ENCODE results near the gene HNF1B.
"Not testable (repeated sequence)": the region's sequence is repeated elsewhere in the genome, so short reads cannot be mapped to it uniquely, and the experiment has no call there.

HNF1B gene

DNA sequence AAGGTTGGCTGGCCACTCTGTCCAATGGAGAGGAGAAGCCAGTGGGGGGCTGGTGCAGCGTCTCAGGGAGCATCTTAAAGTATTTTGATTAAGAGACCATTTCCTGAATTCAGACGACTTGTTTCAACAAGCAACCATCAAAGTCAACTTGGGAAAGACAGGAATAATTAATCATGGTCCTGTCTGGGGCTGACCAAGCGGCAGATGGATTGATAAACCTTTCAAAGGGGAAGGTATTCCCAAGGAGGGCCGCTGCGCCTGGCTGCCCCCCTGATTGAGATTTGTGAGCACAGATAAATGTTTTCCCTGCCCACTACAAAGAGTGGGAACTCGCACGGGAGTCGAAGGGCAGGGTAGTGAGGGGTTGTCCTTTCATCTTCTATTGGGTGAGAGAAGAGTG is 47.5 kb downstream of the HNF1B start:
- FAIRE-seq (no peak), DNase-seq (ENCODE audit: insufficient read length, low spot score) (no peak)
- no peak for TF ChIP-seq POLR2A (IDR thresholded peaks at IDR 0.05; ENCODE audit: low read depth, low read length)

DNA sequence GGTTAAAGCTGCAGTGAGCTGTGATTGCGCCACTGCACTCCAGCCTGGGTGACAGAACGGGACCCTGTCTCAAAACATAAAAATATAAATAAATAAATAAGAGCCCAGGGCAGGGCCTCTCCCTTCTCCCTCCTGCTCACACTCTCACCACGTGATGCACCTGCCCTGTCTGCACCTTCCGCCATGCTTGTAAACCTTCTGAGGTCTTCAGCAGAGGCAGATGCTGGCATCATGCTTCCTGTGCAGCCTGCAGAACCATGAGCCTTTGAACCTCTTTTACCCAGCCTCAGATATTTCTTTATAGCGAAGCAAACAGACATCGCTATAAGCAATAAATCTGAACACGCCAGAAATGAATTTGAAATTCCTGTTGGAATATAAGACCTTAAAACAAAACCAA is 48.5 kb downstream of the HNF1B start:
- no peak for TF ChIP-seq POLR2A (IDR thresholded peaks at IDR 0.05; ENCODE audit: low read depth, low read length)
- FAIRE-seq = no peak

DNA sequence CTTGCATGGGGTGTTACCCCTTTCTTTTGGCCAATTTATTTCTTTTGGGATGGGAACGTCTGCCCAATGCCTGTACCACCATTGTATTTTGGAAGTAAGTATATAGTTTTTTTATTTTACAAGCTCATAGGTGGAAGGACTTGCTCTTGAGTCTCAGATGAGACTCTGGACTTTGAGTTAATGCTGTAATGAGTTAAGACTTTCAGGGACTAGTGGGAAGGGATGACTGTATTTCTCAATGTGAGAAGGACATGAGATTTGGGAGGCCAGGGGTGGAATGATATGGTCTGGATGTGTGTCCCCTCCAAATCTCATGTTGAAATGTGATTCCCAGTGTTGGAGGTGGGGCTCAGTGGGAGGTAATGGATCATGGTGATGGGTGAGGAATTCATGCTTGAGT is 49.1 kb downstream of the HNF1B start:
- no peak for TF ChIP-seq POLR2A (IDR thresholded peaks at IDR 0.05; ENCODE audit: low read depth, low read length)
- FAIRE-seq (no peak), DNase-seq (ENCODE audit: insufficient read length, low spot score) (no peak)

More for the DNA sequence above, 48.5 kb downstream of the HNF1B start:
- DNase-seq (ENCODE audit: insufficient read length, low spot score) = no peak

DNA sequence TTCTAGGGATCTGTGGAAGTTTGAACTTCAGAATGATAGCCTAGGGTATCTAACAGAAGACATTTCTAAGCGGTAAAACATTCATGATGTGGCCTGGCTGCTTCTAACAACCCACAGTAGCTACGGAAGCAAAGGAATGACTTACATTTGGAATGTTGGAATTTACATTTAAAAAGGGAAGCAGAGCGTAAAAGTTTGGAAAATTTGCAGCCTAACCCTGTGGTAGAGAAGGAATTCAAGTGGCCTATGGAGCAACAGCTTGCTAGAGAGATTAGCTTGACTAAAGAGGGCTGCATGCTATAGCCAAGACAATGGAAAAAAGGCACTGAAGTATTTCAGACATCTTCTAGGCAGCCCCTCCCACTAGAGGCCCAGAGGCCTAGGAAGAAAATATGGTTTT is 50.1 kb downstream of the HNF1B start:
- no peak for FAIRE-seq
- no peak for DNase-seq (ENCODE audit: insufficient read length, low spot score)
- TF ChIP-seq POLR2A (IDR thresholded peaks at IDR 0.05; ENCODE audit: low read depth, low read length) = no peak

DNA sequence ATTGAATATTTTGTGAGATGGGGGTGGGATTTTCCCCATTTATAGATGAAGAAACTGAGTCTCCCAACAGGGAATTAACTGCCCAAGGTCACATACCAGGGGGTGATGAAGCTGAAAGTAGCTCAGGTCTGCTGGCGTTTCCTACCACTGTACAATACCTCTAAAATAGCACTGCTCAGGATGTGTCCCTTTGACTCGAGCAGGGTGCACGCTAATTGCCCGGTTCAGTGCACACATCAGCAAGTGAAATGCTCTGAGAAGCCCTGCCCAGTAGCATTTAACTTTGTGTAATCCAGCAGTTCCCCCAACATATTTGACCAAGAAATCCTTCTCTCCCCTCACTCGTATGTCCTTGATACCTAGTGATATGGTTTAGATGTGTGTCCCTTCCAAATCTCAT is 51.5 kb downstream of the HNF1B start:
- TF ChIP-seq POLR2A (IDR thresholded peaks at IDR 0.05; ENCODE audit: low read depth, low read length) = no peak
- FAIRE-seq = no peak
- no peak for DNase-seq (ENCODE audit: insufficient read length, low spot score)

DNA sequence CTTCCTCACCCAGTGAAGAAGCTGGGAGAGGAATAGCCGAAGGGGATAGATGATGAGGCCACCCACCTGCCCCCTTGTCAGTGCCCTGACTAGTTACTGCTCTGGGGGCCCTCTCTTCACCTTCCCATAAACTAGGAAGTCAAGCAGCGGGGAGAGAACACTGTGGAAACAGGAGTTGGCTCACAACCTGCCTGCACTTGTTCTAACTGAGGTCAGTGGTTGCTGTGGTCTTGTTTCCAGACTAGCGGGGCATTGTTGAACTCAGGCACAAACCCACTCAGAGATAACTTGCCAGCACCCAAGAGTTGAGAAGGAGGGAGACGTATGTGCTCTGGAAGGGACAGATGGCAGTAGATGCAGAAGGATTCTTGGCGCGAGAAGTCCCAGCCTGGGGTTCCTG is 53.1 kb downstream of the HNF1B start:
- DNase-seq (ENCODE audit: insufficient read length, low spot score) = no peak
- FAIRE-seq = no peak
- TF ChIP-seq POLR2A (IDR thresholded peaks at IDR 0.05; ENCODE audit: low read depth, low read length) = no peak

DNA sequence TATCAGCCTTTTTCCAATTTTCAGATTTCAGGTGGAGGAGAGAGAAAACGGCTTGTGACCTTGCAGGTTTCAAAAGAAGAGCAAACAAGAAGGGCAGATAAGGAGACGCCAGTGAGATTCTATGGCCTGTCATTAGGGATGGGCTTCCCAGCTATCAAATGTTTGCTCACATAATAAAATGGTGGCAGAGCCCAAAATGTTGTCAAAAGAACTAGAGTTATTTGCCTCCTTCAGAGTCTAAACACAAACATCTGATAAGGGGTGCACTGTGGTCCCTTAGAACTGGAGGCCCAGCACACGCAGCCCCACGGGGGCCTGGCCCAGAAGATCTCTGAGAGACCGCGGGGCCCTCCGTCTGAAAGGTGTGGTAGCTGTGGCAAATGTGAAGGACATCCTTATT is 55.5 kb downstream of the HNF1B start:
- DNase-seq (ENCODE audit: insufficient read length, low spot score) = no peak
- no peak for TF ChIP-seq POLR2A (IDR thresholded peaks at IDR 0.05; ENCODE audit: low read depth, low read length)

DNA sequence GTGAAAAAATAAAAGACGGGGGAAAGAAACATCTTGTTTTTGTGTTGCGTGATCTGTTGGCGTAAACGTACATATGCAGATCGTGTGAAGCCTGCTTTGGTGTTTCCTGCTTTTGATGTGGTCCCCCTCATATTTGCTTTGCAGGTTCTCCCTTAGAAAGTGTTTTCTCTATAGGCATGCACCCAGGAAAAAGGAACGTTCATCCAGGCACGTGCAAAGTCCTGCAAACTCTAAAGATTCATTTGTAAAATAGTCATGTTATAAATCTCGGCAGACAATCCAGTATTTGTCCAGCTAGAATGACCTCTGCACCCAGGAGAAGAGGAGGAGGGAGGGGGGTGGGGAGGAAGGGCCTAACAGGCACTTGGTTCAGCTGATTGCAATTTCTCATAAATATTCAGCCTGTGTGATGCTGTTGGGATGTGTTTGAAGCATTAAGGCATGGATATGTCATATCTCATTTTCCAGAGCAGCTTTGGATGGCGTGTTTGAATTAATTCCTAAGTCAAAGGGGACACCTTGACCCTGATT is 61.3 kb downstream of the HNF1B start:
- DNase-seq (ENCODE audit: insufficient read length, low spot score) = no peak
- FAIRE-seq = no peak
- no peak for TF ChIP-seq POLR2A (IDR thresholded peaks at IDR 0.05; ENCODE audit: low read depth, low read length)

More for the DNA sequence above, 55.5 kb downstream of the HNF1B start:
- no peak for FAIRE-seq

DNA sequence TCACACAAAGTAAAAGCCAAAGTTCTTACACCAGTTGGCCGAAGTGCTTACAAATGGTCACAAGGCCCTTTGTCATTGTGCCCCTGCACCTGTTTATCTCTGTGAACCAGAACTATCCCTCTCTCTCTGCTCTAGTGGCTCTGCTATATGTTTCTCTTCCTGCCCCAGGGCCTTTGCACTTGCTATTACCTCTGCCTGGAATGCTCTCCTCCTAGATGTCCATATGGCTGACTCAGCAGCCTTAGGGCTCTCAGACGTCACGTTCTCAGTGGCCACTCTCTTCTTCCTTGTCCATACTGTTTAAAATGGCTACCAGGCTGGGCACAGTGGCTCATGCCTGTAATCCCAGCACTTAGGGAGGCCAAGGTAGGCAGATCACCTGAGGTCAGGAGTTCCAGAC is 62.9 kb downstream of the HNF1B start:
- TF ChIP-seq POLR2A (IDR thresholded peaks at IDR 0.05; ENCODE audit: low read depth, low read length) = no peak
- no peak for DNase-seq (ENCODE audit: insufficient read length, low spot score)
- no peak for FAIRE-seq

DNA sequence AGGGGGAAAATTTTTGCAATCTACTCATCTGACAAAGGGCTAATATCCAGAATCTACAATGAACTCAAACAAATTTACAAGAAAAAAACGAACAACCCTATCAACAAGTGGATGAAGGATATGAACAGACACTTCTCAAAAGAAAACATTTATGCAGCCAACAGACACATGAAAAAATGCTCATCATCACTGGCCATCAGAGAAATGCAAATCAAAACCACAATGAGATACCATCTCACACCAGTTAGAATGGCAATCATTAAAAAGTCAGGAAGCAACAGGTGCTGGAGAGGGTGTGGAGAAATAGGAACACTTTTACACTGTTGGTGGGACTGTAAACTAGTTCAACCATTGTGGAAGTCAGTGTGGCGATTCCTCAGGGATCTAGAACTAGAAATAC is 64.9 kb downstream of the HNF1B start:
- DNase-seq (ENCODE audit: insufficient read length, low spot score); FAIRE-seq: not testable (repeated sequence)

DNA sequence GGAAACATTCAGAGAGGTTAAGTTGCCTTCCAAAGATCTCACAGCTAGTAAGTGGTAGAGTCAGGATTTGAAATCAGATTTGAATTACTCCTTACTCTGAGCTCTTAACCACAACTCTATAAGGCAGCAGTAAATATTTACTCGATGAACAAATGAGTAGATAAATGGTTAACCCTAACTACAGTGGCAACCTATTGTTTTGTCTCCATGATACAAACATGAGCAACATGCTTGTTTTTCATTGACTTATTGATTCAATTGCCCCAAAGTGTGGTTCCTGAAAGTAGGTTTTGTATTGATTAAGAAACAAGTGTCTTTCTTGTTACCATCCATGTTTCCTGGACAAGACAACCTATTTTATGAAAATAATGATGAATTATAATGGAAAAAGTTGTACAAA is 66.8 kb downstream of the HNF1B start:
- no peak for FAIRE-seq
- TF ChIP-seq POLR2A (IDR thresholded peaks at IDR 0.05; ENCODE audit: low read depth, low read length) = no peak

DNA sequence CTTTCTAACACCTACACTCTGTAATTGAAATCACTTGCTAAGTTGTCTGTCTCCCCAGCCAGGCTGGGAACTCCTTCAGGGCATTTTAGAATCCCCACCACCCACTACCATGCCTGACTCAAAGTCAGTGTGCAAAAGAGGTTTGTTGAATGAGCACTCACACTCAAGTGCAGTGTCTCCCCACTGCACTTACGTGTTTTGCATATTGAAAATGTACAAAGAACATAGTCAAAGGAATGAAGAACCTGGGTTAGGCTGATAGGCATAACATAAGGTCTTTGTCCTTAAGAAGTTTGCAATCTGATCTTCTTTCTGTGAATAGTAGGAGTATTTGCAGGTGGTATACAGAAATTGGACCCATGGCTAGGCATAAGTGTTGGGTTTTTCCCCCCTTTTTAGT is 67.8 kb downstream of the HNF1B start:
- DNase-seq (ENCODE audit: insufficient read length, low spot score) = no peak
- TF ChIP-seq POLR2A (IDR thresholded peaks at IDR 0.05; ENCODE audit: low read depth, low read length) = no peak
- FAIRE-seq = no peak

More for the DNA sequence above, 66.8 kb downstream of the HNF1B start:
- no peak for DNase-seq (ENCODE audit: insufficient read length, low spot score)

DNA sequence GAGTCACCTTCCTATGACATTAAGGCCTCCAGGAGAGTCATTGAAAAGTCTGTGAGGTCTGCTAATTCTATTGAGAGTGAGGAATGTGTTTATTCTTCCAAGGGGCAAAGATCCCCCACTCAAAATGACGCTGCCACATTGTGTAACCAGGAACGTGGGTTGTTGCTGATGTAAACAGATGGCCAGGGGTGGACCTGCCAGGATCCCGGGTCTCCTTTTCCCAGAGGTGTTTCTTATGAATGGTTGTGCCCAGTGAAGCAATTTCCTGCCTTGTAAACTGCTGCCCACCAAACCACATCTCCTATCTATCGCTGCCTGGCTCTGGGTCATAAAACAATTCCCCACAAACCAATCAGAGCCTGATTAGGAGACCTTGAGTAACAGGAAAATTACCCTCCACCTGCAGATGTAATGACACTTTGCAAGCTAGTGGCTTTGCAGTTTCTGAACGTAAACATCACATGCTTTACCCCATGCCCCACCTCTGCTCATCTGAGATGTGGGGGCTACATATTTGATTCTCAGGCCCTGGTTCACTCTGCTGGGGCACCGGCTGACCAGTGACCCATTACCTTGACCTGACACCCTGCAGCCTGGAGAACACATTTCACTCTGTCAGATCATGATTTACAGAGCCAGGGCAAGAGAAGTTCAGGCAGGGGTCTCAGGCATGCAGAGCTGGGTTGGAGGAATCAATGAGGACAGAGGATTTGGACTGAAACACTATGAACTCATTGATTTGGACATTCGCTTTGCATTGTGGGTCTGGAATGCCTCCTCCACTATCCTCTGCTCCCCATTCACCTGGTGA is 68.5 kb downstream of the HNF1B start:
- FAIRE-seq (no peak), DNase-seq (ENCODE audit: insufficient read length, low spot score) (no peak)
- TF ChIP-seq POLR2A (IDR thresholded peaks at IDR 0.05; ENCODE audit: low read depth, low read length) = no peak

DNA sequence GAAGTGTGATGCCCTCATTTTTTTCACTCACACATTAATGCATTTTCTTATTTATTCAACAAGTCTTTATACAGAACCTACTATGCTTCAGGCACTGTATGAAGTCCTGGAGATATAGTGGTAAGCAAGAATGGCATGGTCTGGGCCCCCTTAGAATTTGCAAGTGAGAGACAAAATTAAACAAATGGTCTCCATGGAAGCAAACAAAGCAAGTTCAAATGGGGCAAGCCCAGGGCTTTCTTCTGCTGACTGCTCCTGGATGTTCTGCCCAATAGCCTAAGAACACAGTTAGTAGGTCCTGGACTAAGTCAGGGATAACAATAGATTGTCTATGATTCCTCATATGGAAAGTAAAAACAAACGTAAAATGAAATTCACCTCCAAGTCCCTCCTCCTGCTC is 70.3 kb downstream of the HNF1B start:
- no peak for TF ChIP-seq POLR2A (IDR thresholded peaks at IDR 0.05; ENCODE audit: low read depth, low read length)
- DNase-seq (ENCODE audit: insufficient read length, low spot score) (no peak), FAIRE-seq (no peak)

DNA sequence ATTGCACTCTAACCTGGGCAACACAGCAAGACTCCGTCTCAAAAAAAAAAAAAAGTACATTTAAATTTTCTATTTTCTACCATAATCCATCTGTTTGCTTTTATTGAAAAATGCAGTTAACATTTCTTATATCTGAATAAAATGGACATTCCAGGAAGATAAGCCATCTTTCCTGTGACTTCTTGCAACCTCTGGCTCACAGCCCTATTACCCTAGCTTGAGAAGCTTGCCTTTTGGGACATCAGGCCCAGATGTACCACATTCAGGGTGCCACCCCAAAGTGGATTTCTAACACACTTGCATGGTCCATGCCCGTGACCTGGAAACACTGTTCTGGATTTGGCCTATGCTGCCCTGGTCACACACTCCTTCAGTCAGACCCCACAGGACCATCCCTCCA is 71.5 kb downstream of the HNF1B start:
- FAIRE-seq (no peak), DNase-seq (ENCODE audit: insufficient read length, low spot score) (no peak)
- TF ChIP-seq POLR2A (IDR thresholded peaks at IDR 0.05; ENCODE audit: low read depth, low read length) = no peak
